ENCODE data around the gene HIBCH. TPM values are rescaled to one million over a fixed set of nuclear protein-coding genes. Genes with fewer than 3 reads are reported as not detected.
A peak's percentile ranks its signal among the peaks of the same experiment; 100 is the strongest.
"Not testable (repeated sequence)": the region's sequence is repeated elsewhere in the genome, so short reads cannot be mapped to it uniquely, and the experiment has no call there.

Gene HIBCH
- total RNA-seq, 1 donor from 2014 or later = 4.7 TPM

DNA sequence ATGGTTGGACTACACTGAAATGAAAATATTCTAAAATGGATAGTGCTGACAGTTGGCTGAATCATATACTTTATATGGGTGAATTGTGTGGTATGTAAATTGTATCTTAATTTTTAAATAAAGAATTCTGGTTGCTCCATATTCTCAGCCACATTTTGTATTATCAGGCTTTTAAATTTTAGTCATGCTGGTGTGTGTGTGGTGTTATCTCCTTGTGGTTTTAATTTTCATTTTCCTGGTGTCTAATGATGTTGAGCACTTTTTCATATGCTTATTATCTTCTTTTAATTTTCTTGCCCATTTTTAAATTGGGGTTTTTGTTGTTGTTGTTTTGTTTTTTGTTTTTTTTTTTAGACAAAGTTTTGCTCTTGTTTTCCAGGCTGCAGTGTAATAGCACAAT, 3.8 kb upstream of the HIBCH start:
- DNase-seq (ENCODE audit: low read depth) = no peak
- Histone ChIP-seq H3K27me3 (ENCODE audit: control insufficient read depth, insufficient read depth, low read length) (no peaks in the 10 kb centered on the region), H3K4me3 (ENCODE audit: low read depth, low read length) (no peak overlapping the region), H3K36me3 (ENCODE audit: control insufficient read depth, insufficient read depth, low read length) (no peaks in the 10 kb centered on the region)
- TF ChIP-seq, protein P1, sequence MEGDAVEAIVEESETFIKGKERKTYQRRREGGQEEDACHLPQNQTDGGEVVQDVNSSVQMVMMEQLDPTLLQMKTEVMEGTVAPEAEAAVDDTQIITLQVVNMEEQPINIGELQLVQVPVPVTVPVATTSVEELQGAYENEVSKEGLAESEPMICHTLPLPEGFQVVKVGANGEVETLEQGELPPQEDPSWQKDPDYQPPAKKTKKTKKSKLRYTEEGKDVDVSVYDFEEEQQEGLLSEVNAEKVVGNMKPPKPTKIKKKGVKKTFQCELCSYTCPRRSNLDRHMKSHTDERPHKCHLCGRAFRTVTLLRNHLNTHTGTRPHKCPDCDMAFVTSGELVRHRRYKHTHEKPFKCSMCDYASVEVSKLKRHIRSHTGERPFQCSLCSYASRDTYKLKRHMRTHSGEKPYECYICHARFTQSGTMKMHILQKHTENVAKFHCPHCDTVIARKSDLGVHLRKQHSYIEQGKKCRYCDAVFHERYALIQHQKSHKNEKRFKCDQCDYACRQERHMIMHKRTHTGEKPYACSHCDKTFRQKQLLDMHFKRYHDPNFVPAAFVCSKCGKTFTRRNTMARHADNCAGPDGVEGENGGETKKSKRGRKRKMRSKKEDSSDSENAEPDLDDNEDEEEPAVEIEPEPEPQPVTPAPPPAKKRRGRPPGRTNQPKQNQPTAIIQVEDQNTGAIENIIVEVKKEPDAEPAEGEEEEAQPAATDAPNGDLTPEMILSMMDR (IDR thresholded peaks at IDR 0.05; ENCODE audit: insufficient read depth, low read length, severe bottlenecking) = no peak
- no peak for FAIRE-seq

DNA sequence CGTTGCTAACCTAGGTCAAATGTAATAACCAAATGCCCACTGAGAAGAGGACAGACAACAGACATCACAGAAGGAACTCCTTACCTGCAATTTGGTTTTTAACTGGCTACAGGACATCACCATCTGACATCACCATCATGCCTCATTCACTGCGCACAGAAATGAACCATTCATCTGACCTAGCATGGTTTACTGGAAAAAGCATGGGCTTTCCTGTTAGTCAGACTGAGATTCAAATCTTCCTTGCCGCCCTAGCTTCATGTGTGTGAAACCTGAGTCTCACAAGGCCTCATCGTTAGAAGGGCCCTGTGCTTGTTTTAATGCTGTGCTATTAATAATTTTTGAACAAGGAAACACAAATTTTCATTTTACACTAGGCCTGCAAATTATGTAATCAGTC, 1.1 kb upstream of the HIBCH start:
- DNase-seq (ENCODE audit: low read depth) = no peak
- Histone ChIP-seq H3K27me3 (ENCODE audit: control insufficient read depth, insufficient read depth, low read length) (no peaks in the 10 kb centered on the region), H3K36me3 (ENCODE audit: control insufficient read depth, insufficient read depth, low read length) (no peaks in the 10 kb centered on the region), H3K4me3 (ENCODE audit: low read depth, low read length) (no peak overlapping the region)
- TF ChIP-seq, protein P1 (IDR thresholded peaks at IDR 0.05; ENCODE audit: insufficient read depth, low read length, severe bottlenecking) = no peak
- peak; percentile 70 for FAIRE-seq

DNA sequence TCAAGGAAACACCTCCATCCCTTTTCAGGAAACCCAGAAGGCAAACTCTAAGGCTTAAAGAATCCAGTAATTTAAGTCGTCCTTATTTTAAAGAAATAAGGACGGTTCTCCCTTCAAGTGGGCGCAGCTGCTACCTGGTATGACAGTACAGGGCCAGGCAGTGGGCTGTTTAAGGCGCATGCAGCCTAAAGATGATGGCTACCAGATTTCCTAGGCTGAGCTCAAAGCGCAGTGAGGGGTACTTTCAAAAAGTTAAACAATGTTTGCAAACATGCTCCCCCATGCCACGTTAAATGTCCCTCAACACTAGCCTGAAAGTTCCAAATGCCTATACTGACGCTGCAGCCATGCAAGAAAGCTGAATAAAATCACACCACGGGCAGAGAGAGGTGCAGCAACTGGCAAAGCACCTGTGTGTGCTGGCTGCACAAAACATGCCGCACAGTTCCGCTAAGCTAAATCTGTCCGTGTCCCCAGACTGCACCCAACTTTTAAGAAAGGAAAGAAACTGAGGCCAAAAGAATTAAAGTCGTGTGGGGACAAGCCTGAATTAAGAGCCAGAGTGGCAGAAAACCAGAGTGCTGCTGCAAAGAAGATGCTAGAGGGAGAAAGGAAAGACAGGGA, 583 bp downstream of the HIBCH start:
- Histone ChIP-seq H3K36me3 (ENCODE audit: control insufficient read depth, insufficient read depth, low read length) (no peaks in the 10 kb centered on the region), H3K27me3 (ENCODE audit: control insufficient read depth, insufficient read depth, low read length) (no peaks in the 10 kb centered on the region), H3K4me3 (ENCODE audit: low read depth, low read length) (peak overlapping the region; percentile 69)
- DNase-seq (ENCODE audit: low read depth) (peak; percentile 21), FAIRE-seq (no peak)
- TF ChIP-seq, protein P1 (IDR thresholded peaks at IDR 0.05; ENCODE audit: insufficient read depth, low read length, severe bottlenecking) = no peak

DNA sequence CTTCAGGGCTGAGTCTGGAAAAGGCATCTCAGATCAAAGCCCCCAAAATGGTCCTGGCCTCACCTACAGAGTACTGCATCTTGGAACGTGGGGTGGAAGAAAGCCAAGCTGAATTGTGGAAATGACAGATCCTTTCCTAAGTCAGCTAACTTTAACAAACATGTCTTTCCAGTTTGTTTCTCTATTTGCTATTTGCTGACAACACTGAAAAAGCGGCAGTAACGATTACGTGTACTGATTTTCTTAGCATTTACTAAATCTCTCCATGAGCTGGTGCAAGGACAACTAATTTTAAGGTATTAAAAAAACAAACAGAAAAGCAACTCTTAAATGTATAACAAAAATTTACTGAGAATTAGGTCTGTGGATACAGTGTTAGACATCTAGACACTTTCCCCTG, 1.1 kb downstream of the HIBCH start:
- Histone ChIP-seq H3K27me3 (ENCODE audit: control insufficient read depth, insufficient read depth, low read length) (no peaks in the 10 kb centered on the region), H3K36me3 (ENCODE audit: control insufficient read depth, insufficient read depth, low read length) (no peaks in the 10 kb centered on the region), H3K4me3 (ENCODE audit: low read depth, low read length) (peak overlapping the region; percentile 69)
- no peak for FAIRE-seq
- TF ChIP-seq, protein P1 (IDR thresholded peaks at IDR 0.05; ENCODE audit: insufficient read depth, low read length, severe bottlenecking) = no peak
- DNase-seq (ENCODE audit: low read depth) = peak; percentile 41

DNA sequence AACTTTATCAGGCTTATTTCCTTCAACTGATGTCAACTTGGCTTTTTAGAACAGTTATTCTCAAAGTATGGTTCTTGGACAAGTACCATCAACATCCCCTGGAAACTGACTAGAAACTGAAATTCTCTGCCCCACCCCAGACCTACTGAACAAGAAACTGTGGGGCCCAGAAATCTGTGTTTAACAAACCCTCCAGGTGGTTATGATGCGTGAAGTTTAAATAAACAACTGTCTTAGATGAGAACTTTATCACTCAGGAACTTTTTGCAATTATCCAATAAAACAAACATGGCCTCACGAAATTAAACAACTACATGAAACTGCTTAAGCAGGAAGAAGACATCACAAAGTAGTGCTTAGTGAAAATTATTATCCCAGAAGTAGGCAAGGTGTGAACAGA, 4.4 kb downstream of the HIBCH start:
- FAIRE-seq (no peak), DNase-seq (ENCODE audit: low read depth) (no peak)
- TF ChIP-seq, protein P1 (IDR thresholded peaks at IDR 0.05; ENCODE audit: insufficient read depth, low read length, severe bottlenecking) = no peak
- Histone ChIP-seq H3K36me3 (ENCODE audit: control insufficient read depth, insufficient read depth, low read length) (no peaks in the 10 kb centered on the region), H3K27me3 (ENCODE audit: control insufficient read depth, insufficient read depth, low read length) (no peaks in the 10 kb centered on the region), H3K4me3 (ENCODE audit: low read depth, low read length) (no peak overlapping the region)

DNA sequence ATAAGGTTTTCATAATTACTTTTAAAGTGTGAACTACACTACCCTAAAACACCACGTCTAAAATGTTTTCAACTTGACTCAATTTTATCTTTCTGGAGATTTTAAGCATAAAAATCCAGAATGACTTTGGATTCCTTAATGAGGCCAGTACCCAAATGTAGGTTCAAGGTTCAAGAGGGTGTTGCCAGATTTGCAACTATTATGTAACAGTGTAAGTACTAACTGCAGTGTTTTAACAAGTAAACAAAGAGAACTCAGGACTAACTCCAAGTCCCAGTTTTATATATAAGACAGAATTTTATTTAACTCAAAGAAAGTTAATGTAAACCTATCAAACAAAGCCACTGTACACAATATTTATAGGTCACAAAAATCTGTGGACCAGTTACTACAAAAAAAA, 5.7 kb downstream of the HIBCH start:
- no peak for DNase-seq (ENCODE audit: low read depth)
- Histone ChIP-seq H3K36me3 (ENCODE audit: control insufficient read depth, insufficient read depth, low read length) (no peaks in the 10 kb centered on the region), H3K27me3 (ENCODE audit: control insufficient read depth, insufficient read depth, low read length) (no peaks in the 10 kb centered on the region), H3K4me3 (ENCODE audit: low read depth, low read length) (no peak overlapping the region)
- no peak for FAIRE-seq
- TF ChIP-seq, protein P1 (IDR thresholded peaks at IDR 0.05; ENCODE audit: insufficient read depth, low read length, severe bottlenecking) = no peak

DNA sequence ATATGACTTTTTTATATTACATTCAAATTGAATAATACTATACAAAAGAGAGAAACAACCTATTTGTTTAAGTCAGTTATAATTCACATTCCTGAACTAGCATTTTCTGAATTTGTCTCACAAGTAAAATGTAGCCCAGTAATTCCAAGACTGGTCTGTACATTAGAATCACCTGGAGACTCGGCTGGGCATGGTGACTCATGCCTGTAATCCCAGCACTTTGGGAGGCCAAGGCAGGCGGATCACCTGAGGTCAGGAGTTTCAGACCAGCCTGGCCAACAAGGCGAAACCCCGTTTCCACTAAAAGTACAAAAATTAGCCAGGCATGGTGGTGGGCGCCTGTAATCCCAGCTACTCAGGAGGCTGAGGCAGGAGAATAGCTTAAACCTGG, 7.0 kb downstream of the HIBCH start:
- not testable (repeated sequence) for FAIRE-seq; H3K36me3 ChIP-seq (ENCODE audit: control insufficient read depth, insufficient read depth, low read length); H3K4me3 ChIP-seq (ENCODE audit: low read depth, low read length); H3K27me3 ChIP-seq (ENCODE audit: control insufficient read depth, insufficient read depth, low read length)
- peak; percentile 34 for DNase-seq (ENCODE audit: low read depth)
